Mesothelial cell of epicardium (in vitro differentiated cells): ENCODE data around the gene TULP3. TPM values are rescaled to one million over a fixed set of nuclear protein-coding genes. Genes with fewer than 3 reads are reported as not detected.

Source experiments
- DNase-seq, 2 experiments: peaks; one replicate each; pipeline ENCODE4 v3.0.0; 2021; ENCODE audit warnings: low spot score in 2 of 2; ENCODE audit not compliant: unreplicated experiment in 2 of 2
- H3K27ac Mint-ChIP-seq: 2 replicates; pipeline ENCODE4 v1.8.0; 2021; ENCODE audit warnings: mixed read lengths
- H3K27me3 Mint-ChIP-seq: 2 replicates; pipeline ENCODE4 v1.8.0; 2021; ENCODE audit warnings: low read depth, mixed read lengths
- H3K36me3 Mint-ChIP-seq: 2 replicates; pipeline ENCODE4 v1.8.0; 2021; ENCODE audit warnings: mixed read lengths
- H3K4me1 Mint-ChIP-seq: 2 replicates; pipeline ENCODE4 v1.8.0; 2021; ENCODE audit warnings: mixed read lengths
- H3K4me3 Mint-ChIP-seq: 2 replicates; pipeline ENCODE4 v1.8.0; 2021; ENCODE audit warnings: mild to moderate bottlenecking, moderate library complexity, mixed read lengths
- H3K9me3 Mint-ChIP-seq: 2 replicates; pipeline ENCODE4 v1.8.0; 2021; ENCODE audit warnings: mixed read lengths
- total RNA-seq: library from RNA; stranded (reverse); gene quantifications from 3 replicates; pipeline ENCODE4 v1.2.1, GENCODE V29; 2021
- TF ChIP-seq, protein P1 (sequence below): fragments of 200-600 bp; sonication (generic); IDR thresholded peaks from one replicate; pipeline ENCODE4 v1.5.0; 2021; ENCODE audit warnings: antibody characterized with exemption; ENCODE audit not compliant: unreplicated experiment

Gene TULP3
- total RNA-seq, 1 donor from 2014 or later = 25.2 TPM

DNA sequence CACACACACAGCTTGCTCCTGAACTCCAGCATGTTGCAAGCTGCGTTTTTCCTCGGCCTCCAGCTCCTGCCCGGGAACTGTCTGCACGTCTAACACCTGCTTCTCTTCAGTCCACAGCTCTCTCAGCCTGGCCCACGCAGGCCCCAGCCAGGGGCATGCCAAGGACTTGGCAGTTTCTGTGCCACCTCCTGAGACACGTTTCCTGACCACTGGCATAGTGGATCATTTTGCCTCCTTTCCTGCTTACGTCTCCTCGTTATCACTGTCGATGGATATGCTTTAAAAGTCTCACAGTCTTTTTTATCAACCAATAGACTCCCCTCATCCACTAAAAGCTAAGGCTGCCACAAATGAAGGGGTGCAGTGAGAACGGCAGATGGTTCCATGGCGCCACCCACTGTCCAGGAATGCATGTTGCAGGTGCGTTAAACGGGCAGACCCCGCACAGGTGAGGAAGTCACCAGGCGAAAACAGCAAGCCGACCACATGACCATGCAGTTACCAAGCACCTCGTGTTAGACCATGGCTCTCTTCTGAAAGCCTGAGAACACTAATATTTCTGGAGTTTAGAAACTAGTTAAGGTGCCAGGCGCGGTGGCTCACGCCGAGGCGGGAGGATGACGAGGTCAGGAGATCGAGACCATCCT is 53.8 kb downstream of the TULP3 start:
- H3K27ac Mint-ChIP-seq = peak overlapping the region; percentile 62
- TF ChIP-seq, protein P1, sequence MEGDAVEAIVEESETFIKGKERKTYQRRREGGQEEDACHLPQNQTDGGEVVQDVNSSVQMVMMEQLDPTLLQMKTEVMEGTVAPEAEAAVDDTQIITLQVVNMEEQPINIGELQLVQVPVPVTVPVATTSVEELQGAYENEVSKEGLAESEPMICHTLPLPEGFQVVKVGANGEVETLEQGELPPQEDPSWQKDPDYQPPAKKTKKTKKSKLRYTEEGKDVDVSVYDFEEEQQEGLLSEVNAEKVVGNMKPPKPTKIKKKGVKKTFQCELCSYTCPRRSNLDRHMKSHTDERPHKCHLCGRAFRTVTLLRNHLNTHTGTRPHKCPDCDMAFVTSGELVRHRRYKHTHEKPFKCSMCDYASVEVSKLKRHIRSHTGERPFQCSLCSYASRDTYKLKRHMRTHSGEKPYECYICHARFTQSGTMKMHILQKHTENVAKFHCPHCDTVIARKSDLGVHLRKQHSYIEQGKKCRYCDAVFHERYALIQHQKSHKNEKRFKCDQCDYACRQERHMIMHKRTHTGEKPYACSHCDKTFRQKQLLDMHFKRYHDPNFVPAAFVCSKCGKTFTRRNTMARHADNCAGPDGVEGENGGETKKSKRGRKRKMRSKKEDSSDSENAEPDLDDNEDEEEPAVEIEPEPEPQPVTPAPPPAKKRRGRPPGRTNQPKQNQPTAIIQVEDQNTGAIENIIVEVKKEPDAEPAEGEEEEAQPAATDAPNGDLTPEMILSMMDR = peak; percentile 44
- H3K4me1 Mint-ChIP-seq = peaks cover 10% of the 10 kb centered on the region
- H3K36me3 Mint-ChIP-seq = no peaks in the 10 kb centered on the region
- DNase-seq = peak in 1 of 2 experiments; percentile 70
- no peaks in the 10 kb centered on the region for H3K9me3 Mint-ChIP-seq
- no peaks in the 10 kb centered on the region for H3K27me3 Mint-ChIP-seq
- no peak overlapping the region for H3K4me3 Mint-ChIP-seq

DNA sequence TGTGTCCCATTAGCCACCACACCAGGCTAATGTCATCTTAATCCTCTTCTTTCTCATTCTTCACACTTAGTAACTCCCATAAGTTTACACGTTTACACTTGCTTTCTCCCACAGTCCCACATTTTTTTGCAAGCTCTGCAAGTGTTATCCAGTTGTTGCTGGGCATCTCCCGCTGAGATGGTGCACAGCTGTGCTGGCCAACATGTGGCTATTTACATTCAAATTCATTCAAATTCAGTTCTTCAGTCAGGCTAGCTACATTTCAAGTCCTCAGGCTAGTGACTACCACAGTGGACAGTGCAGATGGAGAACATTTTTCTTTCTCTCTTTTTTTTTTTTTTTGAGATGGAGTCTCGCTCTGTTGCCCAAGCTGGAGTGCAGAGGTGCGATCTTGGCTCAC is 58.7 kb downstream of the TULP3 start:
- no peaks in the 10 kb centered on the region for H3K27me3 Mint-ChIP-seq
- TF ChIP-seq, protein P1 = no peak
- H3K27ac Mint-ChIP-seq = no peak overlapping the region
- no peak for DNase-seq
- no peak overlapping the region for H3K4me3 Mint-ChIP-seq
- no peaks in the 10 kb centered on the region for H3K36me3 Mint-ChIP-seq
- no peaks in the 10 kb centered on the region for H3K9me3 Mint-ChIP-seq
- peaks cover 4% of the 10 kb centered on the region for H3K4me1 Mint-ChIP-seq

DNA sequence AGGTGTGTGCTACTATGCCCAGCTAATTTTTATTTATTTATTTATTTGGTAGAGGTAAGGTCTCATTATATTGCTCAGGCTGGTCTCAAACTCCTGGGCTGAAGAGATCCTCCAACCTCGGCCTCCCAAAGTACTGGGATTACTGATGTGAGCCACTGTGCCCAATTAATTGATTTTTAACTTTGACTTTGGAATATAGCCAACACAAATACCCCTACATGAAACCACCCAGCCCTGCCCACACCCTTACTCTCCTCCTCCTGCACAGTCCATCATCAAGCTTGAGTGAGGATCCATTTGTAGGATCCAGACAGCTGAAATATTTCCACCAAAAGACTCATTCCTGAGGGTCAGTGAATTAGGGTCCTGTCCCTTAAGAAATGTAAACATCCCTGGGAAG is 65.2 kb downstream of the TULP3 start:
- Mint-ChIP-seq H3K27me3 (peaks cover 17% of the 10 kb centered on the region), H3K27ac (no peak overlapping the region), H3K36me3 (peaks cover 4% of the 10 kb centered on the region), H3K4me1 (peaks cover 22% of the 10 kb centered on the region), H3K9me3 (no peaks in the 10 kb centered on the region), H3K4me3 (no peak overlapping the region)
- no peak for DNase-seq
- TF ChIP-seq, protein P1 = no peak

DNA sequence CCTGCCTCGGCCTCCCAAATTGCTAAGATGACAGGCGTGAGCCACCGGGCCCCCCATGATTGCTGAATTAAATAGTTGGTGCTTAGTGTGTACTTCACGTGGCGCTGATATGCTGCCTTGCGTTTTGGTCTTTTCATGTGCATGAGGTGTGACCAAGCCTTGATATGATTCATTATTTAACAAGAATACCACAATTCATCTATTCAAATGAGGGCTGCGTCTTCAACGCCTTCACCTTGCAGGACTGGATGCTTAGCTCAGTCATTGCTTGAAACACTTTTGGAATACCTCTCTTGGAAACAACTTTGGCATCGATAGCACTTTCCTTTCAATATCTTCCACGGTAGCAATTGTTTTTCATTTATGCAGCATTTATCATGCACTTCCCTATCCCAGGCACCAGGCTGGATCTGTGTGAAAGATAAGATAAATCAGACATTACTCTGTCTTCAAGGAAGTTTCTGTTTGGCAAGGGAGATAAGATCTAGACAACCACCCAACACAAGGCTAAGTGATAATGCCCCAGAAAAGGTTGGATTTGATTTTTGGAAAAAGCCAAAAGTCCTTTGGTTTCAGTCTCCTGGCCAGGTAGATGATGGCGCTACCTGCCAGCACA is 67.2 kb downstream of the TULP3 start:
- peak overlapping the region; percentile 80 for H3K4me3 Mint-ChIP-seq
- DNase-seq = no peak
- H3K27me3 Mint-ChIP-seq = peaks cover 24% of the 10 kb centered on the region
- peaks cover 4% of the 10 kb centered on the region for H3K36me3 Mint-ChIP-seq
- H3K9me3 Mint-ChIP-seq = no peaks in the 10 kb centered on the region
- peak overlapping the region; percentile 98 for H3K27ac Mint-ChIP-seq
- peaks cover 33% of the 10 kb centered on the region for H3K4me1 Mint-ChIP-seq
- TF ChIP-seq, protein P1 = no peak

DNA sequence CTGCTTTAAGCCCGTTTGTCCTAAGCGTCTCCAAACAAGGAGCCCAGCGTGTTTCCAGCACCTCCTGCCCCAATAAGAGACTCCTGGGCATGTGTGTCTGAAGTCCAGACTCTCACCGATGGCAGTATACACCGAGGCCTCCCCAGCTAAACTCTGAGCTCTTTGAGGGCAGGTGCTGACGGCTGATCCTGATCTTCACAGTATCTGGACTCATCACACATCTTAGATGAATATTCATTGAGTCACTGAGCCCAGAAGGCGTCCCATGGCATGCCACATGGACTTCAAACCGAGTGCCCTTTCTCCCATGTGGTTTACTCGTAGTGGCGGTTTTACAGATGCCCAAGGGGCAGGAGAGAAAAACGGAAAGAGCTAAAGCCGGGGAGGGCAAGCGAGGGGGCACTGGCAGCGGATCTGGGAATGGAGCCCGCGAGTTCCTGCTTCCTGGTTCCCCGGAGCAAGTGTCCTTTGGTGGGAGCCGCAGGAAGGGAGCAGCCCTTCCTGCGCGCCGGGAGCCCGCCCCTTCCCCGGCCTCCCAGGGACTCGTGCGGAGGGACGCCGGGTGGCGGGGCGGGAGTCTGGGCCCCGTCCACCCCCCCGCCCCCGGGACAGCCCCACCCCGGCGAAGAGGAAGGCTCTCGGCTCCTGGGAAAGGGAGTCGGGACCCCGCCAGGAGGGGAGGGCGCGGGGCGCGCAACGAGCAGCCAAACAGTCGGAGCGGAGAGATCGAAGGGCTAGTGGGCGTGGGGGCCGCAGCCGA is 67.9 kb downstream of the TULP3 start:
- Mint-ChIP-seq H3K27ac (peak overlapping the region; percentile 98), H3K27me3 (peaks cover 24% of the 10 kb centered on the region), H3K4me3 (peak overlapping the region; percentile 80), H3K36me3 (peaks cover 4% of the 10 kb centered on the region), H3K4me1 (peaks cover 40% of the 10 kb centered on the region), H3K9me3 (no peaks in the 10 kb centered on the region)
- peak; percentile 47 to 67 for DNase-seq
- TF ChIP-seq, protein P1 = no peak
